Right ventricle myocardium inferior (tissue), 1 donor: ENCODE results near the gene NXT1. TPM values are rescaled to one million over a fixed set of nuclear protein-coding genes. Genes with fewer than 3 reads are reported as not detected.

Source experiments
- ATAC-seq: fragments of 200-7000 bp; cut with Tn5 transposase; one replicate; pipeline ENCODE4 v1.9.1; 2020; ENCODE audit warnings: mild to moderate bottlenecking, moderate library complexity
- DNase-seq: peaks from one replicate; pipeline ENCODE4 v3.0.0; 2021; ENCODE audit errors: missing footprints
- intact Hi-C: fragments of 100-400 bp; cut with DNase I; formaldehyde crosslinking; loops from one replicate; pipeline ENCODE4 v1.11.0; 2022
- total RNA-seq: library from RNA; stranded (reverse); fragmentation: NEBNext Ultra II Directional; extraction: Animal tissue kit (Norgen Biotek cat#: 25700); gene quantifications from one replicate; pipeline ENCODE4 v1.2.1, GENCODE V29; 2021
- donor health status: DM: no; HTN: yes; CAD: no; lungs with severe emphysema.

NXT1 gene
- total RNA-seq, 1 donor from 2014 or later = 6.5 TPM

DNA sequence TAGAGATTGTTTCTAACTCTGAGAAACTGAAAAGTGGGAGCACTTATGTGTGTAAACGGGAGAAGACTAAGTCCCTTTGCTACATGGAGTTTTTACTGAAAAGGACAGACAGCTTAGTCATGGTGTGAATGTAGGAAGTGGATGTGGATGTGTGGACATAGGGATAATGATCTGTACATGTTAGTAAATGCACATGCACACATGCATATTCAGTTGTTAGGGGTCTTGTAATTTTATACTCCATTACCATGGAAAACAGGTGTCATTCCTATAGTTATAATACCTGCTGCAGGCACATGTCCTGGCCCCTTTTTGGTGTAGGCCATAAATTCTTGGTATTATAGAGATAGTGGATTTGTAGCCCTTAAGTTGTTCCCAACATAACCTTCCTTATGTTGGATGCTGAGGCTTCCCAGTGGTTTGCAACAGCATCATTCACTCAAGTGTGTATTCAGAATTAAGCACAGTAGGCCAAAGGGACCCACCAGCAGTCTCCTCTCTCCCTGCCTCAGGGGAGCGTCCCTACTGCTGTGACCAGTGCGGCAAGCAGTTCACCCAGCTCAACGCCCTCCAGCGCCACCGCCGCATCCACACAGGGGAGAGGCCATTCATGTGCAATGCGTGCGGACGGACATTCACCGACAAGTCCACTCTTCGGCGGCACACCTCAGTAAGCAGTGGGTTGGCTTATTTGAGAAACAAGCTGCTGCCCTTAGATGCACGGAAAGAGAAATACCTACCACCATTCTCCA lies 18.7 kb downstream of the NXT1 start:
- intact Hi-C loops = loop anchor here (5.0 kb wide), 1 partner anchor 33 kb away; no protein-coding TSS in a partner anchor
- DNase-seq (no peak), ATAC-seq (no peak)

DNA sequence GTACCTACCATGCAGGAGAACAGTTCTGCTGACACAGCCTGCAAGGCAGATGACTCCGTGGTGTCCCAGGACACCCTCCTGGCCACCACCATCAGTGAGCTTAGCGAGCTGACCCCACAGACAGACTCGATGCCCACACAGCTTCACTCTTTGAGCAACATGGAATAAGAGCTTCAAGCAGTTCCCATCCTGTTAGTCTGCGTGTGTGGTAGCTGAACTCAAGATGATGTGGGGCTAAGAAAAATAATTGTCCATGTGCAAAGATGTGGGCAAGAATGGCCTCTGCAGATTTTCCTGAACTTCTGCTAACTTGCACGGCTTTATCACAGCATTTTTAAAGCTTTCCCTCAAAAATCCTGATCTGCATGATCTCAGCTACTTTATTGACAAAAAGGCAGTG lies 19.7 kb downstream of the NXT1 start:
- no peak for ATAC-seq
- DNase-seq = no peak
- intact Hi-C loops = no loop called here

DNA sequence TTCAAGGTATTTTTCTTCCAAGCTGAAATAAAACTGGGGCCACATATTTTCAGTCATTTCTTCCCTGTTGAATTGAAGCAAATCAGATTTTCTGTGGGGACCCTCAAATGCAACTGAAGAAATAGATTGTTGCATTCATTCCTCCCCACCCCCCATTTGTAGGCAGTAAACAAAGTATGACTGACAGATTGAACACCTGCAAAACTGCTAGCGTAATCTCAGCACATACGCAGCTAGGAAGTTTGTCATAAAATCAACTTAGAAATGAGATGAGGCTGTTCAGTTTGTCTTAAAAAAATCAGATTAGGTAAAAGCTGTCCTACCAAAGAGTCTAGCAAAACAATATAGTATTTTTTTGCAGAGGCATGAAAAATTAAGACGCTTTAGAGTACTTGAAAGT lies 20.3 kb downstream of the NXT1 start:
- ATAC-seq = no peak
- intact Hi-C loops = no loop called here
- DNase-seq = no peak

DNA sequence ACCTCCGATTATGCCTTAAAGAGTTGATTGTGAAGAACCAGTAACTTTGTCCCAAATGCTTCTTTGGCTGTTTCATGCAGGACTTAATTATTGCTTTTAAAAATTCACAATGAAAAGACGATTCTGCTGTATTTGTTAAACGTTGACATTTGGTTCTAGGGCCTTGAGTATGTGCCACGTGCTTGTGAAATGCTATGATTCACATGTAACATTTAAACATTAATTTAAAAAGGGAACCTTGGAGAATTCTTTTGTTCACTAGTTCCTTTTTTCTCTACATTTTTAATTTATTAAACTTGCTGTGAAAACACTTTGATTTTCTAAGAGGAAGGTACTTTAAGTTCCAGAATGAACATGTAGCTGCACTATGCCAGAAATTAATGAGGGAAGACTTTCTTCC lies 20.9 kb downstream of the NXT1 start:
- intact Hi-C loops = no loop called here
- DNase-seq (no peak), ATAC-seq (no peak)

DNA sequence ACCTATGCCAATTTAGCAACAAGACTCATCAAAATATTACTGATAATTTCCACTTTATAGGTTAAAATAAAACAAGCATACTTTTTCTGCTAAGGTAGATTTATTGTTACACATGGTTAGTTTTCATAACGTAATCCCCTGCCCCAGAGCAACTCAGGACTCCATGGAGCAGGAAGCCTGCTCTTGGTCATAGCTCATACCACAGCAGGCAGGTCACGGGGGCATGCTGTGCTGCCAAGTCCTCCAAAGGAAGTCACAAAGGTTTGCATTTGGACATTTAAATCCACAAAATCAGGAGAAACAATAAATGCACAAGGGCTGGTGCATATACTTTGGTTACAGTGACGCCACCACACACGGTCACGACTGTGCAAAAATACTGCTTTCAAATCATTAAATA lies 23.9 kb downstream of the NXT1 start:
- DNase-seq = no peak
- intact Hi-C loops = no loop called here

DNA sequence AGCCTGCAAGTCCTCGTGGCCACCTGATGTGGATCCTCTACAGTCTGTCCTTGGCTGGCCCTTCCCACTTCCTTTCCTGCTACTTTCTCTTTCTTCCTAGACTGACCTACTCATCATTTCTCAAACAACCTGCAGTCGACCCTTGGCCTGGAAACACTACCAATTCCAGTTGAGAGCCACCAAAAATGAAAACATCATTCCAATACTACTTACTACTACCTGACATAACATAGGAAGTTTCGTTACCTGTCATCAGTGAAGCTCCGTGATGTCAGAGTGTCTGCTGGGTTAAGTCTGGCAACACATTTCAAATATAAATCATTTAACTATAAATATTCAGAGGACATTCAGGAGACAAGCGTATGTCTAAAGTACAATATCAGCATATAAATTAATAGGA lies 25.2 kb downstream of the NXT1 start:
- DNase-seq = no peak
- no peak for ATAC-seq
- intact Hi-C loops = no loop called here

More for the DNA sequence above, 23.9 kb downstream of the NXT1 start:
- no peak for ATAC-seq

DNA sequence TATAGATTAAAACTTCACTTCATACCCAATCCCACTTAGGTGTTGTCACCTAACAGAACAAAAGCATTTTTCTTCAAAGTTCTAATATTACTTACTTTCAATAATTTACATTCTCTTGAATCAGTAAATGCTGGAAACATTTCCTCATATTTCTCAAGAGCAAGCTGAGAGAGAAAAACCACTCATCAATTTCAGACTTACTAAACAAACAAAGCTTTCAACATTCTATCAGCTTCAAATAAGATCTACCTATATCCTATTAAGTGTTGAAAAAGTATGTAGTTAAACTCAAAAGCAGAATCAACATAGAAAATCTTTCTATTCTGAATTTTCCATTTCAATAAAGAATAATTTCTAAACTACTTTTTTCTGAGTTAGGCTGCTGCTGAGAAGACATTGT lies 29.2 kb downstream of the NXT1 start:
- no peak for ATAC-seq
- intact Hi-C loops = no loop called here

DNA sequence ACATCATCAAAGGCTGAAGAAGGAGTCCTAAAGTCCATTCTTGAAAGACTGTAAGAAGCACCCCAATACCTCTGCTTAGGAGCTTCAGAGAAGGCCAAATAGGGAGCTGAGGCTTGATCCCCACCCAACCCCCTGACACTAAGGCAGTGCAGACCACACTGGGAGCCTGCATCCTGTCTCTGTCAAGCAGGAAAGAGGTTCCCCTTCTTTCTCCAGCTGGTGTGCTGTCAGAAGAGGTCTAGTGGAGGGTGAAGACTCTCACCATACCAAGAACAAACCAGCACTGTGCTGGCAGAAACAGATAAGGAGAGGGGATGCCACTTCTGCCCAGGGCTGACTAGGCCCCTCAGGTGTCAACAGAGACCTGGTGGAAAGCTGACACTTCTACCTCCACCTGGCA lies 31.3 kb downstream of the NXT1 start:
- ATAC-seq (no peak), DNase-seq (no peak)
- intact Hi-C loops = no loop called here

More for the DNA sequence above, 29.2 kb downstream of the NXT1 start:
- no peak for DNase-seq

DNA sequence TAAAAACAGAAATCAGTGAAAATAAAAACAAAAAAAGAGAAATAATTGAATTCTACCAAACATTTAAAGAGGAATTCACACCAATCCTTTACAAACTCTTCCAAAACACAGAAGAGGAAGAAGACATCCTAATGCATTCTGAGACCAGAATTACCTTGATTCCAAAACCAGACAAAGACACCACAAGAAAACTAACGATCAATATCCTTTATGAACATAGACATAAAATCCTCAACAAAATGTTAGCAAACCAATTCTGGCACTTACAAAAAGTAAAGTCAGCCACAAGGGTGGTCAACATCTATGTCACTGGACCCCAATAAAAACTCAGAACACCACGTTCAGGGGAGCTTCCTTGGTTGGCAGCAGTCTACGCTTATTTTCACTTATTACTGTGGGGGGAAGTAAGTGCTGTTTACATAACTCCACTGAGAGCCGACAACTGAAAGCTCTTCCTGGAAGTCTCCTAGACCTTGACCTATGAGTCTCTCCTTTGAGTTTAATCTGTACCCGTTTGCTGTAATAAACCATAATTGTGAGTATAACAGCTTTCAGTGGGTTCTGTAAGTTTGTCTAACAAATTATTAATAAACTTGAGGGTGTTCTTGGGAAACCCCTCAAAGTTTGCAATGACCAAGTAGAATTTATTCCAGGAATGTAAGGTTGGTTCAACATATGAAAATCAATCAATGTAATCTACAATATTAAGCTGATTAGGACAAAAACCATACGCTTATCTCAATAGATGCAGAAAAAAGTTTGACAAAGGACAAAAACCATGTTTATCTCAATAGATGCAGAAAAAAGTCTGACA lies 35.9 kb downstream of the NXT1 start:
- no peak for ATAC-seq
- intact Hi-C loops = no loop called here

DNA sequence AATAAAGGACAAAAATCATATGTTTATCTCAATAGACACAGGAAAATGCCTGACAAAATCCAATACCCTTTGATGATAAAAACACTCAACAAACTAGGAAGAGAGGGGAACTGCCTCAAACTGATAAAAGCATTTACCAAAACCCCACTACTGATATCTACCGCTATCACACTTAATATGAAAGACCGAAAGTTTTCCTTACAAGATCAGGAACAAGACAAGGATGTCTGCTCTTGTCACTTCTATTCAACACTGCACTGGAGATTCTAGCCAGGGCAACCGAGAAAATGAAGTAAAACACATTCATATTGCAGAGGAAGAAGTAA lies 36.5 kb downstream of the NXT1 start:
- DNase-seq (no peak), ATAC-seq (no peak)
- intact Hi-C loops = no loop called here

More for the DNA sequence above, 35.9 kb downstream of the NXT1 start:
- DNase-seq = no peak

DNA sequence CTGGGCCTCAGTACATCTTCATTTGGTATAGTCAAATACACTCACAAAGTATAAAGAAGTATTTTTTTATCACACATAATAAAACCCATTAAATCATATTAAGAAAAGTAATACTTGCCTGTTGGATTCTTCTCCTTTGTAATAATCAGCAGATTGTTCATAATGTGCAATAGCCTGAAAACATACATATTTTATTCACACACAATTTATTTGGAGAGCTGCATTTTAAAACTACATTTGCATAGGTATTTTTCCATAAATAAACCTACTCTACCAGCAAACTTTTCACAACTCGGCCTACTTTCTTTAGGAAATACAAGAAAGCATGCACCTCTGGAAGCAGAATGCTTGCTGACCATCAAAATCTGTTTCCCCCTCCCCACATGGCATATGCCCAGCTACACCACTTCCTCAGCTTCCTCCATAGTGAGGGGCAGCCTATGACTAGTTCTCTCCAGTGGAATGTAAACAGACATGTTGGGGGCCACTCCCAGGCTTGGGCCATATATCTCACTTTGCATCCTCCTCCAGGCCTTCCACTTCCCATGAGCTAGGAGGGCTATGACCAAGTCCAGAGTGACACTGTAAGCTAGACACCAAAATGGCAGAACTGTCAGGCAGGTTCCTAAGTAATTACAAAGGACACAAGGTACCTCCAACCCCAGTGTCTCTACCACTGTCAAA lies 39.6 kb downstream of the NXT1 start:
- no peak for ATAC-seq
- intact Hi-C loops = no loop called here
- no peak for DNase-seq

DNA sequence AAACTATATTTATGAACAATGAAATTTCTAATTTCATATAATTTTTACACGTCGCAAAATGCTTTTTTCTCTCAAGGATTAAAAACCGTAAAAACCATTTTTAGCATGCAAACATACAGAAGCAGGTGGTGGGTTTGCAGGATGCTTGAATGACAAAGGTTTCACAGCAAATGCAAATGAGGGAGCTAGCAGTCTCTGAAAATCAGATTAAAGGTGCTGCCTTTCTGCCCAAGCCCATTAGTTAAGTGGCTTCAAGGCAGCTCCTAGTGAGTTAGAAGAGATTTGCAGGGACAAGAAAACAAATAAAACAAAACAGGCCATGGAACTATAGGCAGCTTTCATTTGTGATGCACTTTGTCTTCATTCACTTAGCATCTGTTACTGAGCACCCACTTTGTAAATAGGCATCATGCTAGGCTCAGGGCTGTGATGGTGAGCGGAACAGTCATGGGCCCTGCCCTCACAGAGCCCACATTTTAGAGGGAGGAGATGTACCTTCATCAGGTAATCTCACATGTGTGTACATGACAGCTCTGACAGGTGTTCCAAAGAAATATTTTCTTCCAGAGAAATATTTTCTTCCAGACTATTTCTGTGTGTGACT lies 41.2 kb downstream of the NXT1 start:
- DNase-seq (no peak), ATAC-seq (no peak)
- intact Hi-C loops = no loop called here

DNA sequence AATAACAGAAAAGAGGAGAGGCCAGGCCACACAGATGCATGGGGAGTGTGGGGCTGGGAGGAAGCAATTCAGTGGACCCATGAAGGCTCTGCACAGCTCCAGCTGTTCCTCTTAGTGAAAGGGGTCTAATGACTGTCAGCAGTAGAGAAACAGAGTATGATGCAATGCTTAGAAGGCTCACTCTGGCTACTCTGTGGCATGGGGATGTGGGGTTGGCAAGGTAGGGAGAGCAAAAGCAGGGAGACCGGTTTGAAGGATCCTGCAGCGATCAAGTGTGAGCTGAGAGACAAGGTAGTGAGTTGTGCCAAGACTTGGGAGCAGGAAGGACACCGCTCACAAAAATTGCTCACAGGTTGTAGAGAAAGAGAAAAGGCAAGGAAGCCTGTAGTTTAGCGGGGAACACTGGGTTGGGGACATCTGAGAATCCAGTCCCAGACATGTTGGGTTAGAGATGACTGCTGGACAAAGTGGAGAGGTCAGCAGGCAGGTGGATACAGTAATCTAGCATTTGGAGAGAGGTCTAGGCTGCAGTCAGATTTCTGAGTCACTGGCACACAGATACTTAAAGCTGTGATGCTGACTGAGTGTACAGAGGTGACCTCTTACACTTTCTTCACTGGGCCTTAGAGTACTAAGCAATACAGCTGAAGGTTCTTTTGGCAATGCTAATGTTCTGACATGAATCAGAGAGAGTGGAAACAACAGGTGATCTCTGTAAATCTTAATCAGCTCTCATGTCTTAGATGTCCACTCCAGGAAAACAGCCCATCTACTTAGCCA lies 43.6 kb downstream of the NXT1 start:
- ATAC-seq = no peak
- intact Hi-C loops = no loop called here
- DNase-seq = no peak

DNA sequence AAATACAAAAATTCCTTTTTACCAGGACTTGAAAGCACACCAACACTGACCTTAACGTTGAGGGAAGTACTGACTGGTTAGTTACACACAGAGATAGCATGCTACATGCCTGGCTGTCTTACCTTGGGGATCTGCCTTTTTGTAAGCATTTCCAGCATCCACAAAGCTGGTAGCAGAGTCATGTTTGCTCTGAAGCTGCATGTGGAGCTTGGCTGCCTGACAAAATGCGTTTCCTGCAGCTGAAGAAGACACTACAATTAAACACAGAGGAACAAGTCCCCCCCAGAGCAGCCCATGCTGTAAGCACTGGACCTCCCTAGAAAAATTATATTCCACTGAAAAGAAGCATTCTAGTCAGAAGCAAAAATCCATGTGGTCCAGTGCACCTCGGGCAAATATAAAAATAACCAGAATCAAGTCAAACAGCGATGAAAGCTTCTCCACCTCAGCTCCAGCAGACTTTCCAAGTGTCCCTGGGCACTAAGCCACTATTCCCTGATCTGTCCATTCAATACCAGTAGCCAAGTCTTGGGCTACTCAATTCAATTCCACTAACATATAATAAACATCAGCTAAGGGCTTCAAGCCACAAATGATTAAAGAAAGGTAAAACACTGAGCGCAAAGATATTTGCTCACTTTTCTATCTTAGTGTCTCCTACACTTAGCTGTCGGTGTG lies 46.5 kb downstream of the NXT1 start:
- ATAC-seq (peak; percentile 23), DNase-seq (no peak)
- intact Hi-C loops = no loop called here

DNA sequence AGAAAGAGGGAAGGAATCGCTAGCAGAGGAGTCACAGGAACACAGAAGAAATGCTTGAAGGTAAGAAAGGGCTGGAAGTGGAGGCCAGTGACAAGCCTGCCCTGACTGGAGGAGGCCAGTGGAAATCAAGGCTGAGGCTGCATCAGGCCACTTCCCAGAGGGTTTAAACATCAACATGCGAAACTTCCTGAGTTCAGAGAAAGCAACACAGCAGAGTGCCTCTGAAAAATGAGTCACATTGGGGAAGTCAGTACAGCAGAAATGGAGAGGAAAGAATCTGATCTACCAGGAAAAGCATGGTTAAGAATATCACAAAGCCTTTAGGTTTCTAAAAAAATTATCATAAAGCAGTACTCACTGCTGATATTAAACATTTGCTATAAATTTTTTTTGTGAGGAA lies 47.4 kb downstream of the NXT1 start:
- intact Hi-C loops = no loop called here
- ATAC-seq (peak; percentile 26), DNase-seq (no peak)

DNA sequence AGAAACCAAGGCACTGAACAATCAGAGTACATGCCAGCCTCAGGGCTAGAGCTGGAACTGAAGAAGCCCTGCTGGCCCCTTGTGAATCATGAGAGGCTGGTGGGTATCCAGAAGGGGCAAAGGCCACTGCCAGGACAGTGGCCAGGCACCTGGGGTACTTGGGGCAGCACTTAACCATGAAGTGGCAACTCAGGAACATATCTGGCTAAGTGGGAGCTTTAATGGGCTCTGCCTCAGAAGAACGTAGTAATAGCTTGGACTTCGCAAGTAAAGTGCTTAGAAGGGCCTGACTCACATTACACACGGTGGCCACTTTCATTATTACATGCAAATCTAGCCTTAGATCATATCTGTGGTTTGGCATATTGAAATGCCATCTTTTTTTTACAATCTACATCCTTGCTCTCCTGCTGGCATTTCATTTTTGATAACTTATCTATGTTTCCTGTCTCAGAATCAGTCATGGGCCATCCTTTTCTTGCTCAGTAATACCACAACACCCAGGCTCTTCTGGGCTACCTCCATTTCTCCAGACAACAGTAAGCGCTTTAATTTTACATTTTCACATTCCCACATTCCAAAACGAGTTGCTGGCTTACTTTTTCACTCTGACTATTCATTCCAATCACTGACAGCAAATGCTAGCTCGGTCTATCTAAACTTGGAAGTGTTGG lies 49.1 kb downstream of the NXT1 start:
- DNase-seq = no peak
- intact Hi-C loops = loop anchor here (5.0 kb wide), 1 partner anchor 32 kb away; no protein-coding TSS in a partner anchor
- ATAC-seq = no peak

DNA sequence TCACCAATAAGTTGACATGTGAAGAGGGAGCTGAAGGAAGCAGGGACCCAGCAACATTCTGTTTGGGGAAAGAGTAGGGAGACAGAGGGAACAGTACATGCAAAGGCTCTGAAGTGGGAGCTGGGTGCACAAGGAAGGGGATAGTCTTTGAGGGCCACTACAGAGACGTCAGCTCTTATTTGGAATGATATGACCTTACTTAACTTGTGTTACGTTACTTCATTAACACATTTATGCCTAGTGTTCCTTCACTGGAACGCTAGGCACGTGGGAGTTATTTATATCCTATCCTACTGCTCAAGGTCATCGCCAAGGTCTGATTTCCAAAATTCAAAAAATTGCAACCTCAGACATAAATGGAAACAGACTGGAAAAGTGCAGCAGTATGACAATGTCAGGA lies 50.5 kb downstream of the NXT1 start:
- DNase-seq = no peak
- intact Hi-C loops = loop anchor here (5.0 kb wide), 1 partner anchor 34 kb away; no protein-coding TSS in a partner anchor
- peak; percentile 58 for ATAC-seq
